Astrocyte of the spinal cord (primary cell): ENCODE measurements around the gene VAPA.

ENCODE experiments used
- DNase-seq: peaks from one replicate; pipeline ENCODE4 v3.0.0; 2011; ENCODE audit warnings: low read depth, low spot score
- H3K4me3 ChIP-seq: 2 replicates; pipeline ENCODE4 v1.5.1; 2011; ENCODE audit warnings: low read depth, mild to moderate bottlenecking, low read length, moderate library complexity
- in situ Hi-C: cut with HindIII; loops from 2 replicates; pipeline ENCODE4 v1.10.0; 2017; ENCODE audit warnings: low sequenced_read_pairs
- TF ChIP-seq, protein P1 (sequence below): IDR thresholded peaks from 2 replicates; pipeline ENCODE4 v1.5.1; 2012; ENCODE audit warnings: low read depth, mild to moderate bottlenecking, low read length, inconsistent platforms

VAPA gene

DNA sequence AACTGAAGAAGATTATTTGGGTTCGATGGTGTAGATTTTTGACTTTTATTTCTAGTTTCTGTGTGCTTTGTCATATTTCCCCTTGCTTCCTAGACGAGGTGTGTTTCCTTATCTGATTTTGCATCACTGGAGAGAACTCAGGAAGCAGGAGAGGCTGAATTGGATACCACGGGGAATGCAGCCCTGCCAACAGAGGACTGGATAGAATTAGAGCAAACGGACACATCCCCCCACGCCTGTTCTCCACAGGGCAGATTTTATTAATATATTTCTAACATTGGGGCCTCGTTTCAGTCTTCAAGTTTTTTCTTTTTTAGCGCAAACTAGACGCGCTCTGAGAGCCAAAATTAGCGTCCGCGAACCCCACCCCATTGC is 678 bp upstream of the VAPA start:
- in situ Hi-C loops: no loop called here
- TF ChIP-seq, protein P1, sequence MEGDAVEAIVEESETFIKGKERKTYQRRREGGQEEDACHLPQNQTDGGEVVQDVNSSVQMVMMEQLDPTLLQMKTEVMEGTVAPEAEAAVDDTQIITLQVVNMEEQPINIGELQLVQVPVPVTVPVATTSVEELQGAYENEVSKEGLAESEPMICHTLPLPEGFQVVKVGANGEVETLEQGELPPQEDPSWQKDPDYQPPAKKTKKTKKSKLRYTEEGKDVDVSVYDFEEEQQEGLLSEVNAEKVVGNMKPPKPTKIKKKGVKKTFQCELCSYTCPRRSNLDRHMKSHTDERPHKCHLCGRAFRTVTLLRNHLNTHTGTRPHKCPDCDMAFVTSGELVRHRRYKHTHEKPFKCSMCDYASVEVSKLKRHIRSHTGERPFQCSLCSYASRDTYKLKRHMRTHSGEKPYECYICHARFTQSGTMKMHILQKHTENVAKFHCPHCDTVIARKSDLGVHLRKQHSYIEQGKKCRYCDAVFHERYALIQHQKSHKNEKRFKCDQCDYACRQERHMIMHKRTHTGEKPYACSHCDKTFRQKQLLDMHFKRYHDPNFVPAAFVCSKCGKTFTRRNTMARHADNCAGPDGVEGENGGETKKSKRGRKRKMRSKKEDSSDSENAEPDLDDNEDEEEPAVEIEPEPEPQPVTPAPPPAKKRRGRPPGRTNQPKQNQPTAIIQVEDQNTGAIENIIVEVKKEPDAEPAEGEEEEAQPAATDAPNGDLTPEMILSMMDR: no peak
- DNase-seq: no peak
- peak overlapping the region; percentile 82 for H3K4me3 ChIP-seq

DNA sequence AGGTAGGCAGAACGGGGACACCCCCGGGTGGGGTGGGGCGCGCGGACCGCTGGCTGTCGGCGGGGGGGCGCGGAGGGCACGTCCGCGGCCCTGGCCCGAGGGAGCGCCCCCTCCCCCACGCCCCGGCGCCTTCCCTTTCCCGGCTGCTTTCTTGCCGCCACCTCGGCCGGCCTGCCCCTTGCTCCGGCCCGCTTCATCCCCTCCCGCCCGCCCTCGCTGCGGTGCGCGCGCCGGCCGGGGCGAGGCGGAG is 443 bp downstream of the VAPA start:
- TF ChIP-seq, protein P1: no peak
- in situ Hi-C loops: no loop called here
- DNase-seq: no peak
- peak overlapping the region; percentile 82 for H3K4me3 ChIP-seq

DNA sequence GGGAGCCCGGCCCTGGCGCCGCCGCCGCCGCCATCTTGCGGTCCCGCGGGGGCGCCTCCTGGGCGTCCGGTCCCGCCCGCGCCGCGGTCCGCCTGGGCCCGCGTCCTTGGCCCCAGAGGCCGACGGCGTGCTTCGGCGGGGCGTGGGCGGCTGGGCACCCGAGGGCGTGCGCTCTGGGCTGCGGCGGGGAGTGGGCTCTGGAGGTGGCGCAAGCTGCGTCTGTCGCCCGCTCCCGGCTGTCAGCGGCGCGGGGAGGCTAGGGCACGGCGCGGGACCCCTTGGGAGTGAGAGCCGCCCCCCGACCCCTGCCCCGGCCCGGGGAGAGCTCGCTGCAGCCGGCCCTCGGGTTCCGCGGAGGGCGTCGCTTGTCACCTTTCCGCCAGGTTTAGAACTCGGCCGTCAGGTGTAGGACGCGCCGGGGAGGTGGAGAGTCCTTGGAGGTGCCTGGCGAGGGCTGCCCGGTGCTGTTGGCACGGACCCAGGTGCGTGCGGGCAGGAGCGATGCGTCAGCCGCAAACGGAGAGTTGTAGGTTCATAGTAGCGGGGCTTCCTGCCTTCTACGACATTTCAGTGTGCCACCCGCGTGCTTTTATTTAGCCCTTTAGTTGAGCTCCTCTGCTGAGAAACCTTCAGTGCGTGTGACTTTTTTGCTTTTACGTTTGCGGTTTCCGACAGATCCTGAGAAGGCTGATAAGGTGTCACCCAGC is 921 bp downstream of the VAPA start:
- in situ Hi-C loops: no loop called here
- TF ChIP-seq, protein P1: no peak
- peak; percentile 73 for DNase-seq
- H3K4me3 ChIP-seq: peak overlapping the region; percentile 82

DNA sequence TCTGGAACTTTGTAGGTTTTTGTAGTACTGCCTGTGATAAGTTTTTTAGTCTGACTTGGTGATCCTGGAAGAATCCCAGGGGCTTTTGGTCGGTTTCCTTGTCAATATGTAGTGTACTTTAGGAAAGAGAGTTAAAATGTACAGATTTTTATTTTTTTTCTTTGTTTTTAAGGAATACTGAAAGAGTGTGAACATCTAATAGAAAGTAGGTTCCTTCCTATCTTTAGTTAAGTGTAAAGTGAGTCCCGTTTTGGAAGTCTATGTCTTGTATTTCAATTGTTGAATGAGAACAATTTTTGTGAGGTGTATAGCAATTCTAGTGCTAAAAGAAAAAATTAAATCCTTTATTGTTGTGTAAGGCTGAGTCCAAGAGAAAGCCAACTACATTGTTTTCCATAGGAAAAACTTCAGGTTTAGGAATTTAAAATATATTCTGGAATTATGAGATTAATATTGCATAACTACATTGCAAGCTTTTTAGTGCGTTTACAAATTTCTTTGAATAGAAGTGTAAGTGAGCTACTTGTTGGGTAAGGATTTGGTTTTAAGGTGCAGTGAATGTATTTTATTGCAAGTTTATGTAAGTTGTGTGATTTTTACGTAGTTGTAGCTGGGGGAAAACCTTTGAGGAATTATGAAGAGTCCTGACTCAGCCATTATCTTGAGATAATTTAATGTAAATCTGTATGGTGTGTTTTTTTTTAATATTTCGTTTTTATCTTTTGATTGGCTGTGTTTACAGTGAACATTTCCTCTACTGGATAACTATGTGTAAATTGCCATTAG is 1.7 kb downstream of the VAPA start:
- TF ChIP-seq, protein P1: no peak
- DNase-seq: no peak
- in situ Hi-C loops: no loop called here
- H3K4me3 ChIP-seq: peak overlapping the region; percentile 82

DNA sequence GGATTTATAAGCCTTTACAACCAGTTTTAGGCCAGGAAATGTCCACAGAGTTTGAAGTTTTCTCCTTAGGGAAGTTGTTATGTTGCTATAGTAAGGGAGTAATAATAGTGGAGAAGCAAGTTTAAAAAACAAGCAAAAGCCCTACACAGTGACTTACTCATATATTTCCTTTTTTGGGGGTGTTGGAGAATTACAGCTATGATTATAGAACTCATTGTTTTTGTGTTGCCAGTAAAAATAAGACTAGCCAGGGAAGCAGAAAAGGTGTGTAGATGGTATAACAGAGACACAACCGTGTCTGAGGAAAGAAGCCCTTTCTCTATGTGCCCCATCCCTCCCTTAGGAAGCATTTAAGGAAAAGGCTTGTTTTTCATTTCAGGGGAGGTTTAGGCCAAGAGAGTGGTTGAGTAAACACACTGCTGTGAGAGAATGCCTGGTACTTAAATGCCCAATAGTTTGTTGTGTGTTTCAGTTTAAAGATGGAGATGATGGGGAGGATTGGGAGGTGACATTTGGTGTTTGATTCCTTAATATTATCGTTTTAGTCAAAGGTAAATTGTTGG is 2.3 kb downstream of the VAPA start:
- TF ChIP-seq, protein P1: no peak
- H3K4me3 ChIP-seq: peak overlapping the region; percentile 82
- in situ Hi-C loops: no loop called here
- peak; percentile 41 for DNase-seq

DNA sequence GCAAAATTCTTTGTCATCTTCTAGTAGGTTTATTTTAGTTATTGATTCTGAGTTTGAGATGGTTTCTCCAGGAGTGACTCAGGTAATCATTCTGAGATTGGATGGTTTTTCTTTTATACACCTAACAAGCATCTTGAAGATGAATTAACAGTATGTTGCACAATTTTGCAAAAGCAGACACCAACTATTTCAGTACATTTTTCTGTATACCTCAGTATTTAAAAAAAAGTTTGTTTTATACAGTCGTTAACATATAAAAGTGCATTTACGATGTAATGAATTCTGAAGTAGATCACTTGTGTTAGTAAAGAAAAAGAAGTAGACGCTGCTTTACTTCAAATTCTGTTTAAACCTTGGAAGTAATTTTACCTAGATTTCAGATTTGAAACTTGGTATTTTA is 3.0 kb downstream of the VAPA start:
- TF ChIP-seq, protein P1: no peak
- no peak overlapping the region for H3K4me3 ChIP-seq
- in situ Hi-C loops: no loop called here
- DNase-seq: no peak
